Stimulated activated CD4-positive, alpha-beta T cell treated with anti-CD3 and anti-CD28 coated beads, Interleukin-2, amount 100 ng/mL, for 4 hours (primary cell): Measurements from ENCODE around the gene AMPD1.

Experiments used
- DNase-seq: peaks from one replicate; pipeline ENCODE4 v3.0.0-alpha.2; 2020; ENCODE audit warnings: low read depth

AMPD1 gene

GRCh38 chr1:114700036-114700600 lies 4.8 kb upstream of the AMPD1 start:
- no peak for DNase-seq

GRCh38 chr1:114696810-114697209 lies 1.5 kb upstream of the AMPD1 start:
- no peak for DNase-seq

GRCh38 chr1:114694540-114695310 lies 621 bp downstream of the AMPD1 start:
- DNase-seq: no peak

GRCh38 chr1:114692947-114693346 lies 2.4 kb downstream of the AMPD1 start:
- DNase-seq: no peak

- DNase-seq: no peak
Observed at GRCh38 chr1:114691061-114691460, 4.3 kb downstream of the AMPD1 start.

GRCh38 chr1:114690148-114690547 lies 5.2 kb downstream of the AMPD1 start:
- no peak for DNase-seq

GRCh38 chr1:114688526-114688925 lies 6.8 kb downstream of the AMPD1 start:
- DNase-seq: no peak

- no peak for DNase-seq
Observed at GRCh38 chr1:114685851-114686250, 9.5 kb downstream of the AMPD1 start.

GRCh38 chr1:114677691-114678090 lies 17.7 kb downstream of the AMPD1 start:
- DNase-seq: no peak

- DNase-seq: no peak
Observed at GRCh38 chr1:114676115-114676514, 19.2 kb downstream of the AMPD1 start.

- no peak for DNase-seq
Observed at GRCh38 chr1:114671939-114672275, 23.4 kb downstream of the AMPD1 start.

- DNase-seq: no peak
Observed at GRCh38 chr1:114671011-114671938, 24.1 kb downstream of the AMPD1 start.

GRCh38 chr1:114670083-114671010 lies 25.0 kb downstream of the AMPD1 start:
- peak; percentile 76 for DNase-seq

GRCh38 chr1:114669562-114670082 lies 25.7 kb downstream of the AMPD1 start, which contains the start of gene DENND2C:
Gene DENND2C, minus strand, starts transcription at chr1:114670049. Its CDS starts 44,065 bp downstream, at chr1:114625984.
- no peak for DNase-seq

- no peak for DNase-seq
Observed at GRCh38 chr1:114668784-114669561, 26.4 kb downstream of the AMPD1 start.

GRCh38 chr1:114668373-114668772 lies 27.0 kb downstream of the AMPD1 start:
- DNase-seq: no peak

- DNase-seq: no peak
Observed at GRCh38 chr1:114666954-114667353, 28.4 kb downstream of the AMPD1 start.

- no peak for DNase-seq
Observed at GRCh38 chr1:114660238-114660637, 35.1 kb downstream of the AMPD1 start.

- DNase-seq: no peak
Observed at GRCh38 chr1:114651893-114652292, 43.5 kb downstream of the AMPD1 start.

GRCh38 chr1:114648503-114648902 lies 46.8 kb downstream of the AMPD1 start:
- no peak for DNase-seq

GRCh38 chr1:114641377-114641776 lies 54.0 kb downstream of the AMPD1 start:
- DNase-seq: no peak
